ES-I3 (cell line): ENCODE data around the gene PDHX.
"Not testable (repeated sequence)": the region's sequence is repeated elsewhere in the genome, so short reads cannot be mapped to it uniquely, and the experiment has no call there.

Experiments used
- H3K36me3 ChIP-seq: 2 replicates; pipeline ENCODE4 v1.6.1; 2013; ENCODE audit warnings: mild to moderate bottlenecking, low read length, control low read depth, moderate library complexity; ENCODE audit not compliant: insufficient read depth
- H3K4me1 ChIP-seq: 2 replicates; pipeline ENCODE4 v1.6.1; 2013; ENCODE audit warnings: mild to moderate bottlenecking, control low read depth, low read length; ENCODE audit not compliant: insufficient read depth
- H3K9ac ChIP-seq: 2 replicates; pipeline ENCODE4 v1.6.1; 2013; ENCODE audit warnings: low read depth, mild to moderate bottlenecking, low read length, moderate library complexity
- H3K9me3 ChIP-seq: 2 replicates; pipeline ENCODE4 v1.6.1; 2013; ENCODE audit warnings: mild to moderate bottlenecking, low read length, moderate library complexity; ENCODE audit not compliant: control insufficient read depth, insufficient read depth

Gene PDHX

GRCh38 chr11:35017528-35018342 lies 101.3 kb downstream of the PDHX start:
- Histone ChIP-seq H3K9ac (no peak overlapping the region), H3K4me1 (peaks cover 13% of the 10 kb centered on the region), H3K9me3 (no peaks in the 10 kb centered on the region), H3K36me3 (no peaks in the 10 kb centered on the region)

DNA sequence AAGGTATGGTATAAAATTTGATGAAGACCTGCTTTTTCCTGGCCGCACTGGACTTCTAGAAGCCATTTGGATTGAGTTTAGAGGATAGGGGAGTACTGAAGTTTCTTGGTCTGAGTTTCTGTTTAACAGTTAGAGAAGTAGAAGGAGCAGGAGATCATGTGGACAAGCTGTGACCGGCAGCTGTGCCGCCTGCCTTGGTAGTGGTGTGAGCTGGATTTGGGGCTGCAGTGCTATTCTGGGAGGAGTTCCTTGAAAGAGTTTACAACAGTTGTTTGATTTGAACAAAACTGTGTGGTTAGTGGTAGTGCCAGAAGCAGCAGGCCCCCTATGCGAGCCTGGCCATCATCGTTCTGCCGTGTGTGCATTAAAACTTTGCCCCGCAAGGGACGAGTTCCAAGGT lies 105.2 kb downstream of the PDHX start:
- Histone ChIP-seq H3K9ac (no peak overlapping the region), H3K36me3 (no peaks in the 10 kb centered on the region), H3K9me3 (no peaks in the 10 kb centered on the region), H3K4me1 (peaks cover 9% of the 10 kb centered on the region)

GRCh38 chr11:35023940-35024339 lies 107.5 kb downstream of the PDHX start:
- H3K9me3 ChIP-seq, H3K9ac ChIP-seq: not testable (repeated sequence)

GRCh38 chr11:35028007-35028406 lies 111.6 kb downstream of the PDHX start:
- H3K36me3 ChIP-seq, H3K9me3 ChIP-seq, H3K9ac ChIP-seq: not testable (repeated sequence)
- peaks cover 13% of the 10 kb centered on the region; the same call in 1 of the 2 replicates for H3K4me1 ChIP-seq

More at GRCh38 chr11:35023940-35024339, 107.5 kb downstream of the PDHX start:
- H3K36me3 ChIP-seq, H3K4me1 ChIP-seq: not testable (repeated sequence)

- Histone ChIP-seq H3K4me1 (peaks cover 13% of the 10 kb centered on the region; the same call in 1 of the 2 replicates), H3K9me3 (no peaks in the 10 kb centered on the region), H3K36me3 (no peaks in the 10 kb centered on the region), H3K9ac (no peak overlapping the region)
Measured at GRCh38 chr11:35029979-35030682, 113.7 kb downstream of the PDHX start.

- Histone ChIP-seq H3K9me3 (no peaks in the 10 kb centered on the region), H3K4me1 (peaks cover 13% of the 10 kb centered on the region; the same call in 1 of the 2 replicates), H3K36me3 (no peaks in the 10 kb centered on the region), H3K9ac (no peak overlapping the region)
Measured at GRCh38 chr11:35030716-35031213, 114.3 kb downstream of the PDHX start.

DNA sequence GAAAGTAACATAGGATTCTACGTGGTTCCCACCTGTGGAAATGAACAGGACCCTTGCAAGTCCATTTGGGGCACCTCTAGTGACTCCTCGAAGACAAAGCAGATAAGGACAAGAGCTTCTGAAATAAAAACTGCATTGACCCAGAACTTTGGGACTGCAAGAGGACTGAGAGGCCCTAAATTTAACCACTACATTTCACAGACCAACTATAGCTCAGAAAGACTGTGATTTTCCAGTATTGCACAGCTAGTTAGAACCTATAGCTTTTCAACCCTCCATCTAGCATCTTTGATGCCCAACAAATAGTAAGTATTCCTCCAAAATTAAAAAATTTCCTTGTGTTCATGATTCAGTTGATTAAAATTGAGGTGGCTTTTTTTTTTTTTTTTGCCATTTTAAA lies 114.9 kb downstream of the PDHX start:
- Histone ChIP-seq H3K9ac (no peak overlapping the region), H3K4me1 (peaks cover 13% of the 10 kb centered on the region; the same call in 1 of the 2 replicates), H3K36me3 (no peaks in the 10 kb centered on the region), H3K9me3 (no peaks in the 10 kb centered on the region)

GRCh38 chr11:35031867-35032266 lies 115.4 kb downstream of the PDHX start:
- H3K9me3 ChIP-seq: no peaks in the 10 kb centered on the region
- no peak overlapping the region for H3K9ac ChIP-seq
- H3K4me1 ChIP-seq: peaks cover 13% of the 10 kb centered on the region; the same call in 1 of the 2 replicates
- H3K36me3 ChIP-seq: no peaks in the 10 kb centered on the region

GRCh38 chr11:35033011-35033410 lies 116.6 kb downstream of the PDHX start:
- H3K36me3 ChIP-seq: no peaks in the 10 kb centered on the region
- no peaks in the 10 kb centered on the region for H3K9me3 ChIP-seq
- no peak overlapping the region for H3K9ac ChIP-seq
- peaks cover 13% of the 10 kb centered on the region; the same call in 1 of the 2 replicates for H3K4me1 ChIP-seq

DNA sequence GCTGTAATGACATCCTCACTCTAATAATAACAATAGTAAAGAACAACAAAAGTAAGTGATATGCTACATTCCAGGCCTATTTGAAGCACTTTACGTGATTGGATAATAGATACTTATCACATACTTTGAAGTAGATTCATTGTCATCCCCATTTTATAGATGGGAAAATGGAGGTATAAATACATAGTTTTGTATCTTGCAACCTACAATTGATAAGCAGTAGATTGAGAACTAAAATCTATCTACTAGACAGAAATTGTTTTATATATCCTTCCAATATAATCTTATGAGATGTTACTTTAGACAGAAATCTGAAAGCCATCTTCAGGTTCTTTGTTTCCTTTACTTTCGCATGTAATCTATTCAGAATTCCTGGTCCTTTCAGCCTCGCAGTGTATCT lies 118.0 kb downstream of the PDHX start:
- H3K36me3 ChIP-seq: no peaks in the 10 kb centered on the region
- H3K9me3 ChIP-seq: no peaks in the 10 kb centered on the region
- H3K9ac ChIP-seq: no peak overlapping the region
- H3K4me1 ChIP-seq: peaks cover 13% of the 10 kb centered on the region; the same call in 1 of the 2 replicates

GRCh38 chr11:35035894-35036408 lies 119.5 kb downstream of the PDHX start:
- H3K9ac ChIP-seq: no peak overlapping the region
- no peaks in the 10 kb centered on the region for H3K4me1 ChIP-seq
- H3K9me3 ChIP-seq: no peaks in the 10 kb centered on the region
- H3K36me3 ChIP-seq: no peaks in the 10 kb centered on the region

DNA sequence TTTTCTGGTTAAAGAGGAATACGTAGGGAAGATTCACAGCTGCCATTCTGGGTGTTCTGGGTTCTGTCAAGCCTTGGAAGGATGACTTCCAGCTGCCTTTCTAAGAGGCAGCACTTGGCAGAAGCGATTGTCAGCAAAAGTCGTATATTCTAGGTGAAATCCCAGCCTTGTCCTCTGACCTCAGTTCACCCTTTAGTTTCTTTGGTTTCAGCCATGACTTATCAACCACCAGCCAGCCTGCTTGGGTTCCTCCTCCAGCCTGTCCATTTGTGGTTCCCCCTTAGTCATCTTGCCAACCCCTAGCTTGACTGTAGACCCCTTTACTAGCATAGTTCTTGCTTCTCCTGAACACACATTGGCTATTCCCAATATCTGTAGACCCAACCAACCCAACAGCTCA lies 120.2 kb downstream of the PDHX start:
- Histone ChIP-seq H3K36me3 (no peaks in the 10 kb centered on the region), H3K9ac (no peak overlapping the region), H3K4me1 (no peaks in the 10 kb centered on the region), H3K9me3 (no peaks in the 10 kb centered on the region)

GRCh38 chr11:35038211-35038928 lies 122.0 kb downstream of the PDHX start:
- Histone ChIP-seq H3K36me3 (no peaks in the 10 kb centered on the region), H3K9ac (no peak overlapping the region), H3K4me1 (no peaks in the 10 kb centered on the region), H3K9me3 (no peaks in the 10 kb centered on the region)

- Histone ChIP-seq H3K9me3 (no peaks in the 10 kb centered on the region), H3K36me3 (no peaks in the 10 kb centered on the region), H3K4me1 (no peaks in the 10 kb centered on the region), H3K9ac (no peak overlapping the region)
Measured at GRCh38 chr11:35039076-35039475, 122.7 kb downstream of the PDHX start.
